Measurements from ENCODE around the gene SSNA1. TPM values are rescaled to one million over a fixed set of nuclear protein-coding genes. Genes with fewer than 3 reads are reported as not detected.

SSNA1 gene
- total RNA-seq, 2 donors from 2014 or later: 67.1 to 72.0 TPM

DNA sequence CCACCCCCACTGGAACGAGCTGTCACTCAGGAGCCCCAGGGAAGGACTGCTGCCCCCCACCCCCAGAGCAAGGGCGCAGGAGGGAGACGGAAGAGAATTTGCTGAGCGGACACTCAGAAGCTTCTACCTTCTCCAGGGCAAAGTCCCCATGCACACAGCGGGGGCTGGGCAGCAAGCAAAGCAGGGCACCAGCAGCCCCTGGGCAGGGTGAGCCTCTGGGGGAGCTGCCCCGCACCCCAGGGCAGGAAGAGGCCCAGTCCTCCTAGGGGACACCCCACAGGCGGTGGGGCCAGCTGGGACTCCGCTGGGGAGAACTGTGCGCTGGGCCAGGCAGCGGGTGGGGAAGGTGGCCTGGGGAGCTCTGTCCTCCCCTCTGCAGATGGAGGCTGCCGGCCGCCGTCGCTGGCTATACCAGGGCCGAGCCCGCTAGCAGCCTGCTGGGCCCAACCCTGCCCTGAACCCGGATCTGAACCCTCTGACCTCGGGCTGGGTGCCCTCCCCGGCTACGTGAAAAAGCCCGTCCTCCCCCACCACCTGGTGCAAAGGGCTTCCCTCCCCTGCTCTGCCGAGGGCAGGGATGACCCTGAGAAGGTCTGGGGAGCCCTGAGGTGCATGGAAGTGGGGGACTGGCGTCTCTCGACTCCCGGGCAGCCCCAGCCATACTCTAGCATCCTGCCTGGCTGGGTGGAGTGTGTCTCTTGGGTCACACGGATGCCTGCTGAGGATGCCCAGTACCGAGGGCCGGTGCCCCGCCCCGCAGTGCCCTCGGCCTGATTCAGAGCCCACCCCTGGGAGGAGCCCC lies 41.6 kb downstream of the SSNA1 start:
- TF ChIP-seq, protein P1, sequence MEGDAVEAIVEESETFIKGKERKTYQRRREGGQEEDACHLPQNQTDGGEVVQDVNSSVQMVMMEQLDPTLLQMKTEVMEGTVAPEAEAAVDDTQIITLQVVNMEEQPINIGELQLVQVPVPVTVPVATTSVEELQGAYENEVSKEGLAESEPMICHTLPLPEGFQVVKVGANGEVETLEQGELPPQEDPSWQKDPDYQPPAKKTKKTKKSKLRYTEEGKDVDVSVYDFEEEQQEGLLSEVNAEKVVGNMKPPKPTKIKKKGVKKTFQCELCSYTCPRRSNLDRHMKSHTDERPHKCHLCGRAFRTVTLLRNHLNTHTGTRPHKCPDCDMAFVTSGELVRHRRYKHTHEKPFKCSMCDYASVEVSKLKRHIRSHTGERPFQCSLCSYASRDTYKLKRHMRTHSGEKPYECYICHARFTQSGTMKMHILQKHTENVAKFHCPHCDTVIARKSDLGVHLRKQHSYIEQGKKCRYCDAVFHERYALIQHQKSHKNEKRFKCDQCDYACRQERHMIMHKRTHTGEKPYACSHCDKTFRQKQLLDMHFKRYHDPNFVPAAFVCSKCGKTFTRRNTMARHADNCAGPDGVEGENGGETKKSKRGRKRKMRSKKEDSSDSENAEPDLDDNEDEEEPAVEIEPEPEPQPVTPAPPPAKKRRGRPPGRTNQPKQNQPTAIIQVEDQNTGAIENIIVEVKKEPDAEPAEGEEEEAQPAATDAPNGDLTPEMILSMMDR (IDR thresholded peaks at IDR 0.05): no peak
- no peaks in the 10 kb centered on the region for H3K9me3 ChIP-seq
- no peak overlapping the region for H3K27ac ChIP-seq
- DNase-seq (ENCODE audit: low spot score): no peak
- H3K27me3 ChIP-seq: peaks cover 3 to 9% of the 10 kb centered on the region in 2 donors
- peaks cover 0 to 11% of the 10 kb centered on the region in 2 donors for H3K4me1 ChIP-seq
- no peaks in the 10 kb centered on the region for H3K36me3 ChIP-seq
- no peak overlapping the region for H3K4me3 ChIP-seq

DNA sequence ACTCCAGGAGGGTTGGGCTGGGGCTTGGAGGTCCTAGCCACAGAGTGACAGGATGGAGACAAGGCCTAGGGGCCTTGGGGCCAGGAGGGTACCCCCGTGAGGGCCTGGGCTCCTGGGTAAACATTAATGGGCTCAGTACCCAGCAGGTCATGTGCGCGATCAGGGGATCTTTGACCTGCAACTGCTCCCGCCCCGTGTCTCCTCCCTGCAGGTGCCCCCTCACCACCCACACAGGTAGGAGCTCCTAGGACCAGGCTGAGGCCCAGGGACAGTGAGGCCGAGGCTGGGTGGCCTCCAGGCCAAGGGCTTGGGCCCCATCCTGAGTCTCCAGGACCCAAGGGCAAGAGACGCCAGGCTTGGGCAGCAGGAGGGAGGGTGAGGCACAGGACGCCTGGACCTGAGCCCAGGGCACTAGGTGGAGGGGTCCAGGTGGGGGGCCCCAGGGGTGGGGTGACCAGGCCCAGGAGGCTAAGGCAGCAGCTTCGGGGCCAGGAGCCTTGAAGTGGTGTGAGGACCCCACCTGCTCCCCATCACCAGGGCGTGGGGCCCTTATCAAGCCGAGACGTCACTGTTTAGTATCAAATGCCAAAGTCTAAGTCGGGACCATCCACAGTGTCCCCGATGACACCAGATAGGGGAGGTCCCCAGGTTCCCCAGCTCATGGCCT lies 42.4 kb downstream of the SSNA1 start, which contains the start of gene SLC34A3:
Gene SLC34A3, plus strand, starts transcription at position 197 of the 667 bp plus-strand sequence. CDS start 802 bp downstream, outside the sequence.
- no peak within 1 kb of the TSS for H3K27ac ChIP-seq
- H3K9me3 ChIP-seq: no peaks in the 10 kb centered on the region
- TF ChIP-seq, protein P1 (IDR thresholded peaks at IDR 0.05): no peak
- peaks cover 3 to 9% of the 10 kb centered on the region in 2 donors for H3K27me3 ChIP-seq
- no peak for DNase-seq (ENCODE audit: low spot score)
- H3K36me3 ChIP-seq: no peaks in the 10 kb centered on the region
- no peak within 1 kb of the TSS for H3K4me3 ChIP-seq
- peaks cover 0 to 15% of the 10 kb centered on the region in 2 donors for H3K4me1 ChIP-seq

DNA sequence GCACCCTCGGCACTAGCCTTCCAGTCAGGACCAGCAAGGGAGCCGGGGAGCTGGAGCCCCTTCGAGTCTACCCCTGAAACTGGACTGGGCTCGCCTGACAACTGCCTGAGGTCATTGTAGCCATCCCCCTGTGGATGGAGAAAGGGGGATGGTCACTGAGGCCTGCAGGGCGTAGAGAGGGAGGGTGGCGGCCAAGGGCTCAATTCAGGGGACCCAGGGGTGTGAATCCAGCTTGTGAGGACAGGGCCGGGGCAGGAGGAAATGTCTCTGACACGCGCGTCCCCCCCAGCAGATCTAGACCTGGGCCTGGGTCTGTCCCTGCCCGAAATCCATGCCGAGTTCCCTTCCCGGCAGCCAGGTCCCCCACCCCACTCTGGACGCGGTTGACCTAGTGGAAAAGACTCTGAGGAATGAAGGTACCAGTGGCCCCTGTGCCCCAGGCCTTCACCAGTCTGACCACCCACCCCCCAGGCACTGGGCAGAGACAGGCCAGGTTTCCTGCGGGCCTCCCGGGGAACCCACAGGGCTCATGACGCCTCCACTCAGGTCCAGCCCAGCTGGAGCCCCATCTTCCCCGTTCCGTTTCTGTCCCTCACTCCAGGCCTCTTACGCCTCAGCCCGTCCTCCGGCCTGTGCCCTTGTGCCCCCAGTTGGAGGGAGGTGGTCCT lies 43.0 kb downstream of the SSNA1 start:
- TF ChIP-seq, protein P1 (IDR thresholded peaks at IDR 0.05): no peak
- no peaks in the 10 kb centered on the region for H3K9me3 ChIP-seq
- peaks cover 3 to 9% of the 10 kb centered on the region in 2 donors for H3K27me3 ChIP-seq

DNA sequence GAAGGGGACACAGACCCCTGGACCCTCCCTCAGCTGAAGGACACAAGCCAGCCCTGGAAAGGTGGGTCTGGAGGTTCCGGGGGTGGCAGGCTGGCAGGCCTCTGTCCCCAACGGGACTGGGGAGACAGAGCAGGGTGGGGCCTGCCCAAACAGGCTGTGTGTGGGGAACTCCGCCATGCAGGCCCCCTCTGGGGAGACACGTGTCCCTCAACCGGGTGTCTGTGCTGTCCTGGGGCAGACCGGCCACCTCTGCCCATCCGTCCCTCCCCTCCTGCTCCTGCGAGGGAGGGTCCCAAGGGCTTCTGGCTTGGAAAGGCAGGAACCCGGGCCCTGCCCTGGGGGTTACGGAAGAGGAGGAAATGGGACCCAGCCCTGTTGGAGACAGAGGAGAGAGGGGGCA lies 43.6 kb downstream of the SSNA1 start:
- Histone ChIP-seq H3K4me1 (peaks cover 0 to 24% of the 10 kb centered on the region in 2 donors), H3K36me3 (no peaks in the 10 kb centered on the region), H3K27ac (no peak overlapping the region), H3K9me3 (no peaks in the 10 kb centered on the region), H3K4me3 (no peak overlapping the region), H3K27me3 (peaks cover 3 to 9% of the 10 kb centered on the region in 2 donors)
- TF ChIP-seq, protein P1 (IDR thresholded peaks at IDR 0.05): no peak
- DNase-seq (ENCODE audit: low spot score): no peak

More for the DNA sequence above, 43.0 kb downstream of the SSNA1 start:
- no peak for DNase-seq (ENCODE audit: low spot score)
- Histone ChIP-seq H3K27ac (no peak overlapping the region), H3K4me3 (no peak overlapping the region), H3K36me3 (no peaks in the 10 kb centered on the region), H3K4me1 (peaks cover 0 to 22% of the 10 kb centered on the region in 2 donors)

DNA sequence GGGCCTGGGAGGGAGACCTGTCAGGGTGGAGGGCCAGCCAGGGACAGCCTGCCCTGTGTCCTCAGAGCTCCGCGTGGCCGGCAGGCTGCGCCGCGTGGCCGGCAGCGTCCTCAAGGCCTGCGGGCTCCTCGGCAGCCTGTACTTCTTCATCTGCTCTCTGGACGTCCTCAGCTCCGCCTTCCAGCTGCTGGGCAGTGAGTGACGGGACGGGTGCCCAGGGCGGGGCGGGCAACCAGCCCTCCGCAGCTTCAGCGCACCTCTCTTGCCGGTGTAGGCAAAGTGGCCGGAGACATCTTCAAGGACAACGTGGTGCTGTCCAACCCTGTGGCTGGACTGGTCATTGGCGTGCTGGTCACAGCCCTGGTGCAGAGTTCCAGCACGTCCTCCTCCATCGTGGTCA lies 44.0 kb downstream of the SSNA1 start:
- Histone ChIP-seq H3K9me3 (no peaks in the 10 kb centered on the region), H3K4me1 (peaks cover 0 to 24% of the 10 kb centered on the region in 2 donors), H3K4me3 (no peak overlapping the region), H3K27me3 (peaks cover 3 to 9% of the 10 kb centered on the region in 2 donors), H3K36me3 (no peaks in the 10 kb centered on the region), H3K27ac (no peak overlapping the region)
- TF ChIP-seq, protein P1 (IDR thresholded peaks at IDR 0.05): no peak
- DNase-seq (ENCODE audit: low spot score): no peak
